Skeletal muscle satellite cell (primary cell): Measurements from ENCODE around the gene TMEM126A.
"Not testable (repeated sequence)": the region's sequence is repeated elsewhere in the genome, so short reads cannot be mapped to it uniquely, and the experiment has no call there.

Experiments used
- H3K27me3 ChIP-seq: 2 replicates; pipeline ENCODE4 v1.7.0; 2013; ENCODE audit warnings: low read length; ENCODE audit not compliant: control insufficient read depth, insufficient read depth
- H3K36me3 ChIP-seq: 2 replicates; pipeline ENCODE4 v1.7.0; 2013; ENCODE audit warnings: mild to moderate bottlenecking, control low read depth, low read length; ENCODE audit not compliant: insufficient read depth
- H3K4me1 ChIP-seq: 2 replicates; pipeline ENCODE4 v1.7.0; 2013; ENCODE audit warnings: low read length; ENCODE audit not compliant: control insufficient read depth, insufficient read depth
- H3K4me2 ChIP-seq: 2 replicates; pipeline ENCODE4 v1.7.0; 2013; ENCODE audit warnings: mild to moderate bottlenecking, low read length
- H3K4me3 ChIP-seq: 2 replicates; pipeline ENCODE4 v1.7.0; 2013; ENCODE audit warnings: low read length
- H3K9ac ChIP-seq: 2 replicates; pipeline ENCODE4 v1.7.0; 2013; ENCODE audit warnings: mild to moderate bottlenecking, low read depth, low read length, moderate library complexity
- H3K9me3 ChIP-seq: replicated peaks from 2 replicates; pipeline ENCODE4 v1.7.0; 2013; ENCODE audit warnings: mild to moderate bottlenecking, control low read depth, low read length

Gene TMEM126A

GRCh38 chr11:85627332-85627997, 20.3 kb upstream of the TMEM126A start, which contains the start of gene DLG2:
DLG2 (minus strand) TSS chr11:85627344.
- H3K36me3 ChIP-seq: peaks cover 12% of the 10 kb centered on the region
- H3K9ac ChIP-seq: peak within 1 kb of the TSS; percentile 81
- no peaks in the 10 kb centered on the region for H3K27me3 ChIP-seq
- no peaks in the 10 kb centered on the region for H3K9me3 ChIP-seq
- H3K4me3 ChIP-seq: peak within 1 kb of the TSS; percentile 82
- peaks cover 9% of the 10 kb centered on the region for H3K4me1 ChIP-seq
- H3K4me2 ChIP-seq: peak within 1 kb of the TSS; percentile 99

- peak within 1 kb of the TSS; percentile 99 for H3K4me2 ChIP-seq
- peaks cover 12% of the 10 kb centered on the region for H3K36me3 ChIP-seq
- H3K9ac ChIP-seq: peak within 1 kb of the TSS; percentile 81
- no peaks in the 10 kb centered on the region for H3K27me3 ChIP-seq
- no peaks in the 10 kb centered on the region for H3K9me3 ChIP-seq
- peaks cover 9% of the 10 kb centered on the region for H3K4me1 ChIP-seq
- H3K4me3 ChIP-seq: peak within 1 kb of the TSS; percentile 82
These were observed 19.6 kb upstream of the TMEM126A start, which contains the start of gene TMEM126B for GRCh38 chr11:85627998-85628770. TMEM126B (plus strand) TSS chr11:85628593; CDS start chr11:85628608, 15 bp downstream.

GRCh38 chr11:85628771-85629341, 18.9 kb upstream of the TMEM126A start:
- H3K36me3 ChIP-seq: peaks cover 12% of the 10 kb centered on the region
- H3K9ac ChIP-seq: peak overlapping the region; percentile 80
- peak overlapping the region; percentile 78 for H3K4me2 ChIP-seq
- H3K9me3 ChIP-seq: no peaks in the 10 kb centered on the region
- H3K4me1 ChIP-seq: peaks cover 9% of the 10 kb centered on the region
- H3K27me3 ChIP-seq: no peaks in the 10 kb centered on the region
- H3K4me3 ChIP-seq: peak overlapping the region; percentile 82

GRCh38 chr11:85634747-85635146, 13.0 kb upstream of the TMEM126A start:
- peaks cover 35% of the 10 kb centered on the region for H3K36me3 ChIP-seq
- no peak overlapping the region for H3K9ac ChIP-seq
- H3K9me3 ChIP-seq: no peaks in the 10 kb centered on the region
- H3K4me1 ChIP-seq: no peaks in the 10 kb centered on the region
- H3K4me2 ChIP-seq: no peak overlapping the region
- no peaks in the 10 kb centered on the region for H3K27me3 ChIP-seq
- H3K4me3 ChIP-seq: no peak overlapping the region

- Histone ChIP-seq H3K4me2 (no peak overlapping the region), H3K4me1 (peaks cover 5% of the 10 kb centered on the region), H3K9me3 (no peaks in the 10 kb centered on the region), H3K9ac (no peak overlapping the region), H3K36me3 (no peaks in the 10 kb centered on the region), H3K27me3 (peaks cover 13% of the 10 kb centered on the region), H3K4me3 (no peak overlapping the region)
These were observed 4.6 kb upstream of the TMEM126A start for GRCh38 chr11:85643191-85643614.

- Histone ChIP-seq H3K36me3 (peaks cover 3% of the 10 kb centered on the region), H3K9me3 (no peaks in the 10 kb centered on the region), H3K27me3 (peaks cover 13% of the 10 kb centered on the region), H3K4me3 (peak overlapping the region; percentile 85), H3K4me1 (peaks cover 11% of the 10 kb centered on the region), H3K9ac (peak overlapping the region; percentile 87), H3K4me2 (peak overlapping the region; percentile 86)
These were observed 689 bp upstream of the TMEM126A start for GRCh38 chr11:85647078-85647477.

- peaks cover 20% of the 10 kb centered on the region for H3K36me3 ChIP-seq
- no peak overlapping the region for H3K9ac ChIP-seq
- H3K4me3 ChIP-seq: no peak overlapping the region
- peaks cover 11% of the 10 kb centered on the region for H3K4me1 ChIP-seq
- no peaks in the 10 kb centered on the region for H3K9me3 ChIP-seq
- no peak overlapping the region for H3K4me2 ChIP-seq
- H3K27me3 ChIP-seq: no peaks in the 10 kb centered on the region
These were observed 3.4 kb downstream of the TMEM126A start for GRCh38 chr11:85651118-85651517.

GRCh38 chr11:85652786-85653447, 5.2 kb downstream of the TMEM126A start:
- H3K27me3 ChIP-seq: no peaks in the 10 kb centered on the region
- H3K36me3 ChIP-seq: peaks cover 38% of the 10 kb centered on the region
- no peak overlapping the region for H3K4me3 ChIP-seq
- H3K9ac ChIP-seq: no peak overlapping the region
- H3K9me3 ChIP-seq: no peaks in the 10 kb centered on the region
- no peak overlapping the region for H3K4me2 ChIP-seq
- peaks cover 6% of the 10 kb centered on the region for H3K4me1 ChIP-seq

GRCh38 chr11:85654343-85654742, 6.6 kb downstream of the TMEM126A start:
- not testable (repeated sequence) for H3K9me3 ChIP-seq, H3K9ac ChIP-seq, H3K4me3 ChIP-seq, H3K27me3 ChIP-seq, H3K4me1 ChIP-seq, H3K4me2 ChIP-seq
- H3K36me3 ChIP-seq: peaks cover 52% of the 10 kb centered on the region

- no peaks in the 10 kb centered on the region for H3K27me3 ChIP-seq
- H3K4me2 ChIP-seq: no peak overlapping the region
- H3K4me1 ChIP-seq: peaks cover 28% of the 10 kb centered on the region
- H3K36me3 ChIP-seq: peaks cover 66% of the 10 kb centered on the region
- no peaks in the 10 kb centered on the region for H3K9me3 ChIP-seq
- no peak overlapping the region for H3K4me3 ChIP-seq
- H3K9ac ChIP-seq: no peak overlapping the region
These were observed 9.0 kb downstream of the TMEM126A start for GRCh38 chr11:85656777-85657176.

- Histone ChIP-seq H3K4me2 (no peak overlapping the region), H3K9me3 (no peaks in the 10 kb centered on the region), H3K27me3 (no peaks in the 10 kb centered on the region), H3K4me1 (peaks cover 28% of the 10 kb centered on the region), H3K9ac (no peak overlapping the region), H3K4me3 (no peak overlapping the region), H3K36me3 (peaks cover 67% of the 10 kb centered on the region)
These were observed 10.4 kb downstream of the TMEM126A start for GRCh38 chr11:85658180-85658579.
